ENCODE results near the gene KCNN3.

KCNN3 gene

DNA sequence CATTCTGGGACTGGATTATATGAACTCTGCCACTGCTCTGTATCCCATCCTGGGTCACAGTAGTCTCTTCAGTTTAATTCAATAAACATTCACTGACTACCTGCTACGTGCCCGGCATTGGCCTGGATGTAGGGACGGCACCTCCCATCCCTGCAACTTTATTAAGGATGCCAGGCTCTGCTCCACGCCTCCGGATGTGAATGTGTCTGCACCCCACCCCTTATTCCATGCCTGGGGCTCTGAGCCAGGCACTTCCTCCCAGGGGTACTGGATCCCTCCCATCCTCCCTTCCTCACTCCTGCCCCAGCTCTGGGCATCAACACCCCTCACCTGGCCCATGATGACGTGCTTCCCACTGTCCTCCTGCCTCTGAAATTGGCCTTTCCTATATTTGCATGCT is 53.7 kb downstream of the KCNN3 start:
- no peak for TF ChIP-seq ZNF274 (IDR thresholded peaks at IDR 0.05; ENCODE audit: low read depth, low read length)
- H3K4me3 ChIP-seq (ENCODE audit: low read length) = no peak overlapping the region

- no peak overlapping the region for H3K4me3 ChIP-seq (ENCODE audit: low read length)
- no peak for TF ChIP-seq ZNF274 (IDR thresholded peaks at IDR 0.05; ENCODE audit: low read depth, low read length)
Observed at GRCh38 chr1:154813846-154814505, 56.1 kb downstream of the KCNN3 start.

DNA sequence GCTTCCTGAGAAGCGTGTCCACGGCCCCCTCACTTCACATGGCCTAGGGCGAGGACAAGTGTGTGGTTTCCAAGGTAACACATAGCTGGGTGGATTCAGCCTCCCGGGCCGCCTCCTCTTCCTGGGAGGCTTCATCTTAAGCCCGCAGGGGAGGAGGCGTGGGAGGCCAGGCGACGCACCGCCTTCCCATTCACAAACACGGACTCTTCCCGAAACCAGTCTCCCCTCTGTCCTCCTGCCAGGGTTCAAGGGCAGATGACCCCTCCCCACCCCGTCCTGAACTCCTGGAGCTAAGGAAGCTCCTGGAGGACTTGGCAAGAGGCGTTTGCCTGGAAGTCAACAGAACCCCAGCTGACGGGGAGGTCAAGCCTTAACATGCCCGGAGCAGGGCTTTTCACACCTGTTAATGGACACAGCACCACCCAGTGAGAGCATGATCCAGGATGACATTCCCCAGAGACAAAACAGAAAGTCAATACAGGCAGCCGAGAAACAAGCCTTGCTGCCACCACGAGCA is 56.7 kb downstream of the KCNN3 start:
- no peak overlapping the region for H3K4me3 ChIP-seq (ENCODE audit: low read length)
- no peak for TF ChIP-seq ZNF274 (IDR thresholded peaks at IDR 0.05; ENCODE audit: low read depth, low read length)

GRCh38 chr1:154812877-154813276 is 57.2 kb downstream of the KCNN3 start:
- TF ChIP-seq ZNF274 (IDR thresholded peaks at IDR 0.05; ENCODE audit: low read depth, low read length) = no peak

DNA sequence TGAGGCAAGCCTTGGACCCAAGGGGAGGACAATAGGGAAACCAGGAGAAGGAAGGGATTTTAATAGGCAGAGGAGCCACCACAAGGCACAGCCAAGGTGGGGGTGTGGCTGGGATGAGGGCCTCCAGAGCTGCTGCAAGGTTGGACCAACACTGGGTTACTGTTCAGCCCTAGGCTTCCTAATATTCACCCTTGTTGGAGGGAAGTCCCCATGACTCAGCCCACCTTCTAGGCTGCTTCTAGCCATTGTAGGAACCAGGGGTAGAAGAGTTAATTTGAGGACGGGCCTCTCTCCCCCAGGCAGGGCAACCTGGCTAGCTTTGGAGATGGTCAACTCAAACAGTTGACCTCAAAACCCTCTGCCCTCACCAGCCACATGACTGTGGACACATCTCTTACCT is 59.5 kb downstream of the KCNN3 start:
- no peak overlapping the region for H3K4me3 ChIP-seq (ENCODE audit: low read length)
- TF ChIP-seq ZNF274 (IDR thresholded peaks at IDR 0.05; ENCODE audit: low read depth, low read length) = no peak

More at GRCh38 chr1:154812877-154813276, 57.2 kb downstream of the KCNN3 start:
- no peak overlapping the region for H3K4me3 ChIP-seq (ENCODE audit: low read length)

DNA sequence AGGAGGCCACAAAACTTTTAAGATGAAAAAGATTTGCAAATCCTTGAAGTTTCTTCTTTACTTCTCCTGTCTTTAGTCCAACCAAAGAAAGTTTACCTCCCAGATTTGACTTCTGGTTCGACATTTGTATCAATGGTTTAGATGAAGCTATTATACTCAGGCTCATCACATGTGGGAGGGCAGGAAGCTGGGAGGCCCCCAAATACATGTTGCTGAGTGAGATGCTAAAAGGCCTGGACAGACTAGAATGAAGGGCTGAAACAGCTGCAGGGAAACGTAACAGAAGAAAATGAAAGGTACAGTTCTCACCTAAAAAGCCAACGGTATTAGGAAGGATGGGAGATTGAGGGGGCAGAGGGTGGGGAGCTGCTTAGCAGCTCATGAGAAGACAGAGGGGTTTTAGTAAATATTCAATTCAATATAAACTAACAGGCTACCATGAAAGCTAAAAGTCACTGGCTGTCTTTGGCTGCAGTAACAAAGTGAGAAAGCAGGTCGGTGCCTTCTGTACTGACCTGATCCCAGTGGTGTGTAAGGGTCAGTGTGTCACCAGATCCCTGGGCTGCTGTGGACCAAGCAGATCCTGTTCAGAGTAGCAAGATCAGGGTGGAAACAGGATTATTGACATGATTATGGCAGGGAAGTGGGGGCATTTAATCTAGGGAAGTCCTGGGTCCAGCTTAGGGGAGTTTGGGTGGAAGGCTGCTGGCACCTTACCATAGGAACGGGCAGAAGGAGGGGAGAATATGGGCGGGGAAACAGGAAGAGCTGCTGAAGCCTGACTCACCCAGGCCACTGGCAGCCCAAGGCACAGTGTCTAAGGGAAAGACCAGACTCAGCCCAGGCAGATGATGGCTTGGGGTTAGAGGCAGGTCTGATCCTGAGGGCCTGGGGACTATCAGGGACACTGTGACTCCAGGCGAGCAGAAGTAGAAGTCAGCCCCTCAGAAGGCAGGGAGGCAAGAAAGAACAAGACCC is 60.4 kb downstream of the KCNN3 start:
- no peak overlapping the region for H3K4me3 ChIP-seq (ENCODE audit: low read length)
- TF ChIP-seq ZNF274 (IDR thresholded peaks at IDR 0.05; ENCODE audit: low read depth, low read length) = no peak

DNA sequence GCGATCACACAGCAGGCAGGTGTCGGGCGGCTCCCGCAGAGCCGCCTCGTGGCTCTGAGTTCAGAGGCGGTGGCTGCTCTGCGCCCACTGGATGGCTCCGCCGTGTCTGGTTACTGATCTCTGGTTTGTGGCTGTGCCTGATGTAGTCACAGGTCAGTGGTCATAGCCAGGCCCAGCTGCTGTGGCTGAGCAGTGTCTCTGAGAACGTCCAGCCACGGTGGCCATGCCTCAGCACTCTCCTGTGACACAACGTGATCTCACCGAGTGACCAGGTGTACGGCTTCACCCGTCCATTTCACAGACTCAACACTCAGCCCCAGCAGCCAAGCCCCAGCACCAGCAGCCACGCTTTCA is 61.2 kb downstream of the KCNN3 start:
- no peak overlapping the region for H3K4me3 ChIP-seq (ENCODE audit: low read length)
- no peak for TF ChIP-seq ZNF274 (IDR thresholded peaks at IDR 0.05; ENCODE audit: low read depth, low read length)

DNA sequence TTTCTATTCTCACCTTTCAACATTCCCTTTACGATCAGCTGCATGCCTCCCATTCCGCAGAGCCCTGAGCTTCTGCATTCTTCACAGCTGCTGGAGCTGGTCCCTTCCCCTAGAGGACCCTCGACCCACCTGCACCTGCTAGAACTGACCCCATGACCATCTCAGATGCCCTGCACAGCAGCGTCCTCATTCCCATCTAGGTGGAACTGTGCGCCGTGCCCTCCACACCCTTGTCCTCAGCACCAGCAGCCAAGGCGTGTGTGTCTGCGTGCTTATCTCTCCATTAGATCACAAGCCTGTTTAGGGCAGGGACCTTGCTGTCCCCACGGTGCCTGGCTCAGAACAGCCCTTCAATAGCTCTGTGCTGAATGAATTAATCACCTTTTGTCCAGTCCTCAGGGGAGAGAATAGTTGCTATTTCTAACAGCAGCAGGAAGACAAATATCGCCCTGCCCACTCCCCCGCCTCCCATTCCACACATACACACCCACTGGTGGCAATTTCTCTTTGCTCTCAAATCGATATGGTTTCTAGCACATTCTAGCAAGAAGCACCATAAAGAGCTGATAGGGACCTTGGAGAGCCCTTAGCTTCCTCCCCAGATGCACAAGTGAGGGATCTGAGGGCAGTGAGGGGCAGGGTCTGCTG is 61.7 kb downstream of the KCNN3 start:
- TF ChIP-seq ZNF274 (IDR thresholded peaks at IDR 0.05; ENCODE audit: low read depth, low read length) = no peak
- H3K4me3 ChIP-seq (ENCODE audit: low read length) = no peak overlapping the region

DNA sequence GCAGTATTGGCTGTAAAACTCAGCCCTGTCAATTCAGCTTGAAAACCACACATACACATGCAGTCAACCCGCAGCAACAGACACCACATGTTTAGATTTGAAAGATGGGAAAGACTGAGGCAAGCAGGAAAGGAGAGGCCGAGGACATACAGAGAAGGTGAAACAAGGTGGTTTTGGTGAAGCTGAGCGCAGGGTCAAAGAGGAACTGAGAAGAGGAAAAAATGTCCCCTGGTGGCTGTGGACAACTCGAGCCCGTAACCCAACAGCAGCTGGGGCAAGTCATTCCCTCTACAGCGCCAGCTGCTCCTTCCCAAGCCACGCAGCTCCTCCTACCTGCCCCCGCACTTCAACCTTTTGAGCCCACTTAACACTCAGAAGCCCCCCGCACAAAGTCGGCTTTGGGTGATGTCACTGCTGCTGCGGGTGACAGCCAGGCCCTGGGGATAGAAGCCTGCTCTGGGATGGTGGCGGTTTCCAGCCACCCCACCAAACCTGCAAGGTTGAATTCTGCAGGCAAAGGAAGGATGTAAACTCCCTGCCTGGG is 63.0 kb downstream of the KCNN3 start:
- TF ChIP-seq ZNF274 (IDR thresholded peaks at IDR 0.05; ENCODE audit: low read depth, low read length) = no peak
- no peak overlapping the region; the same call in 1 of the 2 replicates for H3K4me3 ChIP-seq (ENCODE audit: low read length)

GRCh38 chr1:154806333-154806732 is 63.7 kb downstream of the KCNN3 start:
- no peak for TF ChIP-seq ZNF274 (IDR thresholded peaks at IDR 0.05; ENCODE audit: low read depth, low read length)
- no peak overlapping the region; the same call in 1 of the 2 replicates for H3K4me3 ChIP-seq (ENCODE audit: low read length)

GRCh38 chr1:154802982-154803920 is 66.8 kb downstream of the KCNN3 start:
- no peak for TF ChIP-seq ZNF274 (IDR thresholded peaks at IDR 0.05; ENCODE audit: low read depth, low read length)
- no peak overlapping the region for H3K4me3 ChIP-seq (ENCODE audit: low read length)

- no peak for TF ChIP-seq ZNF274 (IDR thresholded peaks at IDR 0.05; ENCODE audit: low read depth, low read length)
- no peak overlapping the region for H3K4me3 ChIP-seq (ENCODE audit: low read length)
Observed at GRCh38 chr1:154802336-154802969, 67.6 kb downstream of the KCNN3 start.

Measured in GM08714 (cell line).